MM.1S (cell line): ENCODE measurements around the gene ENPP5.
"Not testable (repeated sequence)": the region's sequence is repeated elsewhere in the genome, so short reads cannot be mapped to it uniquely, and the experiment has no call there.

Experiments used
- DNase-seq: peaks from one replicate; pipeline ENCODE4 v3.0.0-alpha.2; 2015
- H2AFZ ChIP-seq: fragments of 300-600 bp; sonication (generic); 2 replicates; pipeline ENCODE4 v1.6.0; 2016; ENCODE audit warnings: antibody characterized with exemption, low read length
- H3F3A ChIP-seq: fragments of 300-600 bp; sonication (generic); 2 replicates; pipeline ENCODE4 v1.6.1; 2016; ENCODE audit warnings: mild to moderate bottlenecking, antibody characterized with exemption, low read length, moderate library complexity, mixed read lengths; ENCODE audit not compliant: insufficient read depth
- H3K27ac ChIP-seq: fragments of 300-600 bp; sonication (generic); 2 replicates; pipeline ENCODE4 v1.5.1; 2016; ENCODE audit warnings: mild to moderate bottlenecking, low read length
- H3K27me3 ChIP-seq: fragments of 300-600 bp; sonication (generic); replicated peaks from 2 replicates; pipeline ENCODE4 v1.6.0; 2016; ENCODE audit warnings: low read length; ENCODE audit not compliant: insufficient read depth
- H3K36me3 ChIP-seq: fragments of 300-600 bp; sonication (generic); replicated peaks from 2 replicates; pipeline ENCODE4 v1.6.1; 2016; ENCODE audit warnings: mild to moderate bottlenecking, low read length, mixed read lengths; ENCODE audit not compliant: insufficient read depth
- H3K4me1 ChIP-seq: fragments of 300-600 bp; sonication (generic); 2 replicates; pipeline ENCODE4 v1.6.1; 2016; ENCODE audit warnings: low read length, mixed read lengths
- H3K4me2 ChIP-seq: fragments of 300-600 bp; sonication (generic); 2 replicates; pipeline ENCODE4 v1.6.0; 2016; ENCODE audit warnings: low read depth, low read length
- H3K4me3 ChIP-seq: fragments of 300-600 bp; sonication (generic); 2 replicates; pipeline ENCODE4 v1.5.1; 2016; ENCODE audit warnings: low read length, mixed read lengths
- H3K79me2 ChIP-seq: fragments of 300-600 bp; sonication (generic); 2 replicates; pipeline ENCODE4 v1.6.1; 2016; ENCODE audit warnings: mixed run types, low read length, mixed read lengths
- H3K9ac ChIP-seq: fragments of 300-600 bp; sonication (generic); 2 replicates; pipeline ENCODE4 v1.6.1; 2016; ENCODE audit warnings: low read length, mixed read lengths
- H3K9me2 ChIP-seq: fragments of 300-600 bp; sonication (generic); replicated peaks from 2 replicates; pipeline ENCODE4 v1.6.1; 2016; ENCODE audit warnings: mild to moderate bottlenecking, low read length, mixed read lengths; ENCODE audit not compliant: insufficient read depth
- H3K9me3 ChIP-seq: fragments of 300-600 bp; sonication (generic); replicated peaks from 2 replicates; pipeline ENCODE4 v1.6.1; 2016; ENCODE audit warnings: mild to moderate bottlenecking, low read length, mixed read lengths; ENCODE audit not compliant: insufficient read depth
- H4K20me1 ChIP-seq: fragments of 300-600 bp; sonication (generic); 2 replicates; pipeline ENCODE4 v1.6.1; 2016; ENCODE audit warnings: mild to moderate bottlenecking, low read length, moderate library complexity, mixed read lengths; ENCODE audit not compliant: insufficient read depth
- CTCF ChIP-seq: fragments of 300-600 bp; sonication (generic); IDR thresholded peaks from 2 replicates; pipeline ENCODE4 v1.5.1; 2016; ENCODE audit warnings: antibody characterized with exemption, low read length, mixed read lengths
- EZH2 ChIP-seq: fragments of 300-600 bp; sonication (generic); optimal IDR thresholded peaks from 2 replicates; pipeline ENCODE3; 2017; ENCODE audit warnings: low read depth, mild to moderate bottlenecking, antibody characterized with exemption, low read length, mixed read lengths
- EZH2phosphoT487 ChIP-seq: fragments of 300-600 bp; sonication (generic); IDR thresholded peaks from 2 replicates; pipeline ENCODE4 v1.6.1; 2018; ENCODE audit warnings: antibody characterized with exemption, low read length

The ENPP5 gene

GRCh38 chr6:46129291-46129628 lies 41.5 kb downstream of the ENPP5 start:
- H4K20me1 ChIP-seq: no peaks in the 10 kb centered on the region
- H2AFZ ChIP-seq: peak overlapping the region; percentile 88
- TF ChIP-seq EZH2phosphoT487 (no peak), EZH2 (no peak), CTCF (no peak)
- no peaks in the 10 kb centered on the region for H3K9me2 ChIP-seq
- peak overlapping the region; percentile 71 for H3K4me3 ChIP-seq
- DNase-seq: no peak
- H3K9ac ChIP-seq: peak overlapping the region; percentile 77; the same call in 1 of the 2 replicates
- no peaks in the 10 kb centered on the region for H3F3A ChIP-seq
- peak overlapping the region; percentile 54 for H3K4me2 ChIP-seq
- no peaks in the 10 kb centered on the region for H3K9me3 ChIP-seq
- no peaks in the 10 kb centered on the region for H3K27me3 ChIP-seq
- no peaks in the 10 kb centered on the region for H3K36me3 ChIP-seq
- H3K27ac ChIP-seq: no peak overlapping the region
- H3K79me2 ChIP-seq: peaks cover 3% of the 10 kb centered on the region; the same call in 1 of the 2 replicates
- H3K4me1 ChIP-seq: peaks cover 7% of the 10 kb centered on the region; the same call in 1 of the 2 replicates

GRCh38 chr6:46128476-46128875 lies 42.3 kb downstream of the ENPP5 start:
- no peak overlapping the region; the same call in 1 of the 2 replicates for H3K4me2 ChIP-seq
- peaks cover 3% of the 10 kb centered on the region; the same call in 1 of the 2 replicates for H3K79me2 ChIP-seq

GRCh38 chr6:46119679-46120078 lies 51.1 kb downstream of the ENPP5 start:
- not testable (repeated sequence) for H3K4me1 ChIP-seq, H3K4me2 ChIP-seq, H3K79me2 ChIP-seq, H3K36me3 ChIP-seq, H3K9me2 ChIP-seq, H2AFZ ChIP-seq, H3K4me3 ChIP-seq, H3K9ac ChIP-seq, H4K20me1 ChIP-seq, H3F3A ChIP-seq, H3K27me3 ChIP-seq, DNase-seq, H3K27ac ChIP-seq, H3K9me3 ChIP-seq

More at GRCh38 chr6:46128476-46128875, 42.3 kb downstream of the ENPP5 start:
- no peak for DNase-seq
- Histone ChIP-seq H3K9me2 (no peaks in the 10 kb centered on the region), H3K9me3 (no peaks in the 10 kb centered on the region), H3K27ac (no peak overlapping the region), H3F3A (no peaks in the 10 kb centered on the region), H3K4me1 (peaks cover 7% of the 10 kb centered on the region; the same call in 1 of the 2 replicates), H3K4me3 (no peak overlapping the region), H3K36me3 (no peaks in the 10 kb centered on the region), H4K20me1 (no peaks in the 10 kb centered on the region), H2AFZ (no peak overlapping the region), H3K27me3 (no peaks in the 10 kb centered on the region), H3K9ac (no peak overlapping the region)
- TF ChIP-seq EZH2 (no peak), CTCF (no peak), EZH2phosphoT487 (no peak)

- TF ChIP-seq CTCF (no peak), EZH2 (no peak), EZH2phosphoT487 (no peak)
- no peaks in the 10 kb centered on the region for H3K27me3 ChIP-seq
- no peaks in the 10 kb centered on the region for H3F3A ChIP-seq
- H3K36me3 ChIP-seq: no peaks in the 10 kb centered on the region
- H3K4me2 ChIP-seq: no peak overlapping the region
- no peak overlapping the region for H3K4me3 ChIP-seq
- no peak overlapping the region for H3K9ac ChIP-seq
- no peaks in the 10 kb centered on the region for H3K79me2 ChIP-seq
- no peaks in the 10 kb centered on the region for H3K9me3 ChIP-seq
- no peak overlapping the region for H2AFZ ChIP-seq
- H4K20me1 ChIP-seq: no peaks in the 10 kb centered on the region
- no peaks in the 10 kb centered on the region for H3K9me2 ChIP-seq
- no peaks in the 10 kb centered on the region for H3K4me1 ChIP-seq
- no peak overlapping the region for H3K27ac ChIP-seq
- DNase-seq: no peak
These were observed 51.9 kb downstream of the ENPP5 start for GRCh38 chr6:46118836-46119235.
